Measurements from ENCODE around the gene DYNC2I2.

DNA sequence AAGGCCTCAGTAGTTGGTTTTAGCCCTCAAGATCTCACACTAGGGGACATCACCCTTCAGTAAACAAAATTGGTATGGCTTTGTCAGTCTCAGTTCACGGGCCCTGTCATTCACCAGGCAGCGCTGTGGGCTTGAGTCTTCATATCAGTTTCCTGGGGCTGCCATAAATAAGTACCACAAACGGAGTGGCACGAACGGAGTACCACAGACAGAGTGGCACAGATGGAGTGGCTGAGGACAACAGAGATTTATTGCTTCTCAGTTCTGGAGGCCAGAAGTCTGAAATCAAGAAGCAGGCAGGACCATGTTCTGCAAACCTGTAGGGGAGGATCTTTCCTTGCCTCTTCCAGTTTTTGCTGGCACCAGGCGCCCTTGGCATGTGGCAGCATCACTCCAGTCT lies 37.5 kb downstream of the DYNC2I2 start:
- TF ChIP-seq EZH2 (IDR thresholded peaks at IDR 0.05; ENCODE audit: borderline replicate concordance, low read depth, low read length, severe bottlenecking): no peak
- TF ChIP-seq, protein P1, sequence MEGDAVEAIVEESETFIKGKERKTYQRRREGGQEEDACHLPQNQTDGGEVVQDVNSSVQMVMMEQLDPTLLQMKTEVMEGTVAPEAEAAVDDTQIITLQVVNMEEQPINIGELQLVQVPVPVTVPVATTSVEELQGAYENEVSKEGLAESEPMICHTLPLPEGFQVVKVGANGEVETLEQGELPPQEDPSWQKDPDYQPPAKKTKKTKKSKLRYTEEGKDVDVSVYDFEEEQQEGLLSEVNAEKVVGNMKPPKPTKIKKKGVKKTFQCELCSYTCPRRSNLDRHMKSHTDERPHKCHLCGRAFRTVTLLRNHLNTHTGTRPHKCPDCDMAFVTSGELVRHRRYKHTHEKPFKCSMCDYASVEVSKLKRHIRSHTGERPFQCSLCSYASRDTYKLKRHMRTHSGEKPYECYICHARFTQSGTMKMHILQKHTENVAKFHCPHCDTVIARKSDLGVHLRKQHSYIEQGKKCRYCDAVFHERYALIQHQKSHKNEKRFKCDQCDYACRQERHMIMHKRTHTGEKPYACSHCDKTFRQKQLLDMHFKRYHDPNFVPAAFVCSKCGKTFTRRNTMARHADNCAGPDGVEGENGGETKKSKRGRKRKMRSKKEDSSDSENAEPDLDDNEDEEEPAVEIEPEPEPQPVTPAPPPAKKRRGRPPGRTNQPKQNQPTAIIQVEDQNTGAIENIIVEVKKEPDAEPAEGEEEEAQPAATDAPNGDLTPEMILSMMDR (IDR thresholded peaks at IDR 0.05; ENCODE audit: extremely low read depth in 1 of 2, insufficient read depth in 1 of 2, low read depth in 1 of 2, low read length in 2 of 2): no peak
- no peak for TF ChIP-seq POLR2AphosphoS5 (IDR thresholded peaks at IDR 0.05; ENCODE audit: insufficient read depth, low read depth, low read length)
- no peak for TF ChIP-seq POLR2A (IDR thresholded peaks at IDR 0.05; ENCODE audit: low read depth, low read length)
- no peak for TF ChIP-seq MYC (IDR thresholded peaks at IDR 0.05; ENCODE audit: low read depth, low read length)
- TF ChIP-seq, protein P2, sequence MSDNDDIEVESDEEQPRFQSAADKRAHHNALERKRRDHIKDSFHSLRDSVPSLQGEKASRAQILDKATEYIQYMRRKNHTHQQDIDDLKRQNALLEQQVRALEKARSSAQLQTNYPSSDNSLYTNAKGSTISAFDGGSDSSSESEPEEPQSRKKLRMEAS (IDR thresholded peaks at IDR 0.05; ENCODE audit: insufficient read depth, insufficient read length): no peak
- no peak for TF ChIP-seq JUN (IDR thresholded peaks at IDR 0.05; ENCODE audit: borderline replicate concordance, insufficient read depth, insufficient read length, low read depth)

All from endothelial cell of umbilical vein (primary cell).